Adrenal gland (tissue), 12 donors: ENCODE data around the gene RHEX. TPM values are rescaled to one million over a fixed set of nuclear protein-coding genes. Genes with fewer than 3 reads are reported as not detected.

ENCODE experiments used
- DNase-seq, 7 donors: peaks; one replicate each; pipeline ENCODE4 v3.0.0-alpha.2; 2019 to 2020
- H3K27ac ChIP-seq, 5 donors: fragments of 200-600 bp; sonication (generic) in 4 of 5; 1 replicate in 3 of 5; 2 replicates in 2 of 5; pipeline versions ENCODE4 v1.5.1 to v1.8.0; 2016 to 2020; ENCODE audit warnings: mild to moderate bottlenecking in 1 of 5
- H3K27me3 ChIP-seq: fragments of 200-600 bp; 2 replicates; pipeline ENCODE4 v1.8.0; 2021
- H3K36me3 ChIP-seq, 2 donors: fragments of 200-600 bp; replicated peaks in 1 of 2; 1 replicate in 1 of 2; 2 replicates in 1 of 2; pipeline versions ENCODE4 v1.5.1 to v1.8.0; 2018 to 2022
- H3K4me1 ChIP-seq, 2 donors: fragments of 200-600 bp; replicated peaks in 1 of 2; 1 replicate in 1 of 2; 2 replicates in 1 of 2; pipeline versions ENCODE4 v1.5.1 to v1.8.0; 2018 to 2021
- H3K4me3 ChIP-seq, 4 donors: fragments of 200-600 bp; sonication (generic) in 3 of 4; one replicate each; pipeline ENCODE4 v1.5.1; 2016 to 2018
- H3K9me3 ChIP-seq, 3 donors: fragments of 200-600 bp; sonication (generic) in 1 of 3; replicated peaks in 1 of 3; 1 replicate in 2 of 3; 2 replicates in 1 of 3; pipeline versions ENCODE4 v1.5.1 to v1.8.0; 2016 to 2021
- CTCF ChIP-seq, 6 experiments: fragments of 450-650 bp in 4 of 6; fragments of 200-600 bp in 2 of 6; sonication (generic) in 1 of 6; IDR thresholded peaks; 1 replicate in 5 of 6; 2 replicates in 1 of 6; pipeline versions ENCODE4 v1.5.1 to v1.8.0; 2016 to 2021; ENCODE audit warnings: antibody characterized with exemption in 6 of 6, mild to moderate bottlenecking in 2 of 6, moderate library complexity in 1 of 6
- POLR2A ChIP-seq, 2 donors: fragments of 450-650 bp; IDR thresholded peaks; one replicate each; pipeline ENCODE4 v1.6.1; 2017; ENCODE audit warnings: antibody characterized with exemption in 2 of 2, mild to moderate bottlenecking in 2 of 2, moderate library complexity in 1 of 2
- WGBS, 4 donors: extraction: QIAGEN DNeasy Blood & Tissue Kit in 2 of 4; methylation state at CpG; one replicate each; pipeline versions ENCODE4 v1.1.5 to v1.1.7; 2013 to 2017; 5-methylcytosine and 5-hydroxymethylcytosine counted together
- intact Hi-C, 2 donors: fragments of 100-400 bp; cut with DNase I; formaldehyde crosslinking; loops; one replicate each; pipeline versions ENCODE4 v1.14.1 to v1.15.0; 2022 to 2023
- polyA plus RNA-seq, 3 donors: library from polyadenylated mRNA; stranded (reverse); fragments of 200-250 nt in 2 of 3; fragments of 350-450 nt in 1 of 3; fragmentation: Illumina TruSeq in 1 of 3; extraction: RNeasy Lipid Tissue Mini Kit (QIAGEN cat#74804) in 1 of 3; gene quantifications; one replicate each; pipeline ENCODE4 v1.2.3, GENCODE V29; 2013 to 2014
- total RNA-seq, 9 donors: library from RNA; depleted of rRNA in 4 of 9; stranded (reverse); fragments of >200 nt in 4 of 9; fragments of 120-200 nt in 1 of 9; fragmentation: NEBNext Ultra II Directional in 1 of 9; extraction: Animal tissue kit (Norgen Biotek cat#: 25700) in 1 of 9; gene quantifications; one replicate each; pipeline versions ENCODE4 v1.1.0 to v1.2.4, GENCODE V29; 2013 to 2023
- donor health status: healthy with polysubstance abuse.
- donor health status: Bipolar disorder and iron deficiency.
- donor health status: DM: yes; HTN: yes; CAD: no.
- donor health status: DM: no; HTN: no; CAD: no.
- donor health status: DM: no; HTN: no; CAD: no.
- donor health status: DM: yes; HTN: yes; CAD: no.

The RHEX gene
- total and polyA plus RNA-seq, 12 donors, result 0.13 to 0.33 (median 0.17) TPM; not detected in 9

- Histone ChIP-seq H3K27me3 (peaks cover 14% of the 10 kb centered on the region), H3K9me3 (no peaks in the 10 kb centered on the region), H3K36me3 (no peaks in the 10 kb centered on the region), H3K4me3 (no peak overlapping the region), H3K27ac (no peak overlapping the region), H3K4me1 (no peaks in the 10 kb centered on the region)
- DNase-seq, result no peak
- 87 to 90% (median 88%) methylated on average over 9 of the region's 9 CpGs for whole genome bisulfite sequencing, 4 donors
- TF ChIP-seq CTCF (IDR thresholded peaks at IDR 0.05), result no peak
- no peak for TF ChIP-seq POLR2A (IDR thresholded peaks at IDR 0.05)
- intact Hi-C loops, result no loop called here
Observed at GRCh38 chr1:206127336-206127735, 74.4 kb downstream of the RHEX start.

GRCh38 chr1:206128196-206128595 is 75.2 kb downstream of the RHEX start:
- 36 to 51% (median 48%) methylated on average over 4 of the region's 4 CpGs for WGBS, 4 donors
- Histone ChIP-seq H3K4me1 (no peaks in the 10 kb centered on the region), H3K9me3 (no peaks in the 10 kb centered on the region), H3K27ac (no peak overlapping the region), H3K36me3 (no peaks in the 10 kb centered on the region), H3K27me3 (peaks cover 14% of the 10 kb centered on the region), H3K4me3 (no peak overlapping the region)
- intact Hi-C loops, result no loop called here
- no peak for DNase-seq
- TF ChIP-seq CTCF (IDR thresholded peaks at IDR 0.05), result no peak
- no peak for TF ChIP-seq POLR2A (IDR thresholded peaks at IDR 0.05)

- Histone ChIP-seq H3K4me3 (no peak overlapping the region), H3K27ac (no peak overlapping the region), H3K4me1 (no peaks in the 10 kb centered on the region), H3K36me3 (no peaks in the 10 kb centered on the region), H3K9me3 (no peaks in the 10 kb centered on the region), H3K27me3 (peaks cover 14% of the 10 kb centered on the region)
- DNase-seq, result no peak
- WGBS, 4 donors, result 71 to 82% (median 74%) methylated on average over 7 of the region's 7 CpGs
- intact Hi-C loops, result no loop called here
- no peak for TF ChIP-seq POLR2A (IDR thresholded peaks at IDR 0.05)
Observed at GRCh38 chr1:206131037-206131436, 78.1 kb downstream of the RHEX start.

DNA sequence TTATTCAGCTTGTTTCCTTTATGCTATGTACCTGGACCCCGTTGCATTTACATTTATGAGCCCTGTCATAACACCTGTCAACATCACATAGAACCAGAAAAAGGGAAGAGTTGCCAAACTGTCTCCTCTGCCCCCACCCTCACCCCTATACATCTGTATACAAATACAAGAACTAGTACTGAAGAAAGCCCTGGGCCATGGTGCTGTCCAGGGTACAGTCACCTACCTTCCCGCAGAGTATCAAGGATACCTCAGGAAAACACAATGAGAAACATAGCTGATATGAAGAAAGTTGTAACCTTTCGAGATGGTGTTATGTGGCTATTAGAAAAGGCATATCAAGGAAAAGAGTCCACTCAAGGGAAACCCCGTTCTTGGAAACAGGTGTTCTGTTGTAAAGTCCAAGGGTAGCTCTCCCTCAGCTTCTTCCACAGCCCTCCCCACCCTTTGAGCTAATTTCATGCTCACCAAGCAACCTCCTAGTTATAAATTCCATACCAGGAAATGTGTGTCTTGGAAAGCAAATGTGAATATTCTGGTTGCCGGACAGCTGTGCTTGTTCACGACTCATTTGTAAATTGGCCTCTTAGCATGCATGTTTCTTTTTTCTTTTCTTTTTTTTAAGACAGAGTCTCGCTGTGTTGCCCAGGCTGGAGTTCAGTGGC is 80.9 kb downstream of the RHEX start:
- no peak for TF ChIP-seq POLR2A (IDR thresholded peaks at IDR 0.05)
- TF ChIP-seq CTCF (IDR thresholded peaks at IDR 0.05), result no peak
- H3K9me3 ChIP-seq, result no peaks in the 10 kb centered on the region
- H3K36me3 ChIP-seq, result no peaks in the 10 kb centered on the region
- no peak overlapping the region for H3K27ac ChIP-seq
- intact Hi-C loops, result no loop called here
- no peak for DNase-seq
- no peak overlapping the region for H3K4me3 ChIP-seq
- 80 to 92% (median 84%) methylated on average over 7 of the region's 7 CpGs for WGBS, 4 donors
- H3K4me1 ChIP-seq, result no peaks in the 10 kb centered on the region
- H3K27me3 ChIP-seq, result peaks cover 1% of the 10 kb centered on the region

DNA sequence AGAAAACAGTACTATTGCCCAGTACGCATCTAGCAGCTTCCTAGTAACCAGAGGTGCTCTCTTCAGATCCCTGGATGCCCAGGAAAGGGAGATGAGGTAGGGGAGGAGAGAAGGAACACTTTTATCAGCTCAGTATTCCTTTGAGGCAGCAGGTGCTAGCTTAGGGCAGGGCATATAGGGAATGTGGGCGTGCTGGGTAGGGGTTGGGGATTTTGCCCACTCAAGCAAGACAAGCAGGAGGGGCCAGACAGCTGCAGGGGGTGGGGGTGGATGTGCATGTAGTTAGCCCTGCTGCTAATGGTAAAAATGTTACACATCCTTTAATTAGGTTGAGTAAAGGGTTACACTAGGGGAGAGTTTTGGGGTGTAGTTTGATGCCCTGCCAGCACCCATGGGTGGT is 82.3 kb downstream of the RHEX start:
- 76 to 92% (median 88%) methylated on average over 2 of the region's 2 CpGs for WGBS, 4 donors
- TF ChIP-seq POLR2A (IDR thresholded peaks at IDR 0.05), result no peak
- TF ChIP-seq CTCF (IDR thresholded peaks at IDR 0.05), result no peak
- no peak for DNase-seq
- Histone ChIP-seq H3K9me3 (no peaks in the 10 kb centered on the region), H3K36me3 (no peaks in the 10 kb centered on the region), H3K4me1 (no peaks in the 10 kb centered on the region), H3K4me3 (no peak overlapping the region), H3K27me3 (no peaks in the 10 kb centered on the region), H3K27ac (no peak overlapping the region)
- intact Hi-C loops, result no loop called here
